Fibroblast of lung (primary cell): Measurements from ENCODE around the gene KAT5. TPM values are rescaled to one million over a fixed set of nuclear protein-coding genes. Genes with fewer than 3 reads are reported as not detected.
A peak's percentile ranks its signal among the peaks of the same experiment; 100 is the strongest.

ENCODE experiments used
- DNase-seq, 2 donors: peaks; one replicate each; pipeline versions ENCODE4 v3.0.0 to v3.0.0-alpha.2; 2010; ENCODE audit warnings: low read depth in 2 of 2
- H2AFZ ChIP-seq: 2 replicates; pipeline ENCODE4 v1.5.1; 2012; ENCODE audit warnings: low read length, control low read depth, inconsistent platforms
- H3K27ac ChIP-seq: 2 replicates; pipeline ENCODE4 v1.5.1; 2011; ENCODE audit warnings: low read length, control low read depth; ENCODE audit not compliant: insufficient read depth
- H3K27me3 ChIP-seq: 2 replicates; pipeline ENCODE4 v1.5.1; 2011; ENCODE audit warnings: mild to moderate bottlenecking, low read length; ENCODE audit not compliant: control insufficient read depth, insufficient read depth
- H3K36me3 ChIP-seq: 2 replicates; pipeline ENCODE4 v1.5.1; 2011; ENCODE audit warnings: low read length; ENCODE audit not compliant: control insufficient read depth, insufficient read depth
- H3K4me1 ChIP-seq: 2 replicates; pipeline ENCODE4 v1.5.1; 2011; ENCODE audit warnings: low read length; ENCODE audit not compliant: control insufficient read depth, insufficient read depth; ENCODE audit errors: extremely low read depth
- H3K4me2 ChIP-seq: 2 replicates; pipeline ENCODE4 v1.5.1; 2011; ENCODE audit warnings: low read length, control low read depth; ENCODE audit not compliant: insufficient read depth; ENCODE audit errors: extremely low read depth
- H3K4me3 ChIP-seq, 4 experiments: fragments of 200-600 bp in 1 of 4; sonication (generic) in 1 of 4; replicated peaks in 1 of 4; 2 replicates each; pipeline ENCODE4 v1.5.1; 2011 to 2016; ENCODE audit warnings: low read length in 4 of 4, low read depth in 3 of 4, mild to moderate bottlenecking in 3 of 4, control low read depth in 2 of 4, inconsistent platforms in 1 of 4, mixed read lengths in 1 of 4; ENCODE audit not compliant: insufficient read depth in 1 of 4; ENCODE audit errors: control extremely low read depth in 1 of 4
- H3K79me2 ChIP-seq: 2 replicates; pipeline ENCODE4 v1.5.1; 2012; ENCODE audit warnings: mild to moderate bottlenecking, low read length, inconsistent platforms; ENCODE audit not compliant: control insufficient read depth, insufficient read depth
- H3K9ac ChIP-seq: 2 replicates; pipeline ENCODE4 v1.5.1; 2011; ENCODE audit warnings: mild to moderate bottlenecking, low read length, control low read depth; ENCODE audit not compliant: insufficient read depth
- H3K9me3 ChIP-seq: 2 replicates; pipeline ENCODE4 v1.5.1; 2012; ENCODE audit warnings: low read depth, low read length; ENCODE audit not compliant: control insufficient read depth, insufficient read depth
- H4K20me1 ChIP-seq: 2 replicates; pipeline ENCODE4 v1.5.1; 2011; ENCODE audit warnings: low read length; ENCODE audit not compliant: control insufficient read depth, insufficient read depth; ENCODE audit errors: extremely low read depth
- EZH2 ChIP-seq: IDR thresholded peaks from 2 replicates; pipeline ENCODE4 v1.5.1; 2012; ENCODE audit warnings: low read length, control low read depth, mild to moderate bottlenecking; ENCODE audit errors: missing control alignments
- polyA plus RNA-seq, 2 donors: library from polyadenylated mRNA; depleted of rRNA in 1 of 2; stranded (reverse) in 1 of 2; unstranded in 1 of 2; fragments of >200 nt; gene quantifications; 2 replicates each; pipeline ENCODE4 v1.2.1, GENCODE V29; 2011 to 2012; ENCODE audit warnings: missing spikeins in 1 of 2
- total RNA-seq: library from RNA; depleted of rRNA; stranded (reverse); fragments of >200 nt; gene quantifications from 2 replicates; pipeline ENCODE4 v1.2.1, GENCODE V29; 2014
- TF ChIP-seq, protein P1 (sequence below), 2 donors: IDR thresholded peaks in 1 of 2; conservative IDR thresholded peaks in 1 of 2; 1 replicate in 1 of 2; 2 replicates in 1 of 2; pipeline ENCODE4 v1.5.1; 2011 to 2012; ENCODE audit warnings: low read length in 2 of 2, control low read depth in 1 of 2, inconsistent platforms in 1 of 2, low read depth in 1 of 2, mild to moderate bottlenecking in 1 of 2

KAT5 gene
- total and polyA plus RNA-seq, 2 donors (not counting 1 experiment from before 2014, with no cell fraction given), result 27.8 to 50.4 TPM

DNA sequence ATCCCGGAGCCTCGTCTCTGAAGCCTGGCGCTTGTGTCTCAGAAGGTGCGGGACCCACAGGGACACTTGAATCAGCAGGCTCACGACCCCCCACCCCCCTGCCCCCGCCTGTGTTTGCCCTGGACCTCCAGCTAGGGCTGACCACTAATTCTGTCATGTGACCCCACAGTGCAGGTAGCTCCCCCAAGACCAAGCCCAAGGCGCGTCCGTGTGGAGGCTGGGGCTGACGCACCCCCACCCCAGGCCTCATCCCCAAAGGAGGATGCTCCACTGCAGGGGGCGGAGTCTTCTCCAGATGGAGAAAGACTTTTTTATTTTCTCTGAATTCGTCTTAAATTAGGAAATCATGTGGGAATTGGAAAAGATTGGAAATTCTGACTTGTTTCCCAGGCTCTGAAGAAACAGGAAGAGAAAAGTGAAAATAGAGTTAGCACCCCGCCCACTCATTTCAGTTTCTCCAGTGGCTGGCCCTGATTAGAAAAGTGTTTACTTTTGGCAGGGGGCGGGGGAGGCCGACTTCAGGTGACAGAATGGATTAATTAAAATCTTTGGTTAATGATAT lies 48.3 kb upstream of the KAT5 start:
- H3K4me1 ChIP-seq, result peaks cover 10% of the 10 kb centered on the region
- peak; percentile 39 to 70 for DNase-seq
- H3K36me3 ChIP-seq, result peaks cover 20% of the 10 kb centered on the region

DNA sequence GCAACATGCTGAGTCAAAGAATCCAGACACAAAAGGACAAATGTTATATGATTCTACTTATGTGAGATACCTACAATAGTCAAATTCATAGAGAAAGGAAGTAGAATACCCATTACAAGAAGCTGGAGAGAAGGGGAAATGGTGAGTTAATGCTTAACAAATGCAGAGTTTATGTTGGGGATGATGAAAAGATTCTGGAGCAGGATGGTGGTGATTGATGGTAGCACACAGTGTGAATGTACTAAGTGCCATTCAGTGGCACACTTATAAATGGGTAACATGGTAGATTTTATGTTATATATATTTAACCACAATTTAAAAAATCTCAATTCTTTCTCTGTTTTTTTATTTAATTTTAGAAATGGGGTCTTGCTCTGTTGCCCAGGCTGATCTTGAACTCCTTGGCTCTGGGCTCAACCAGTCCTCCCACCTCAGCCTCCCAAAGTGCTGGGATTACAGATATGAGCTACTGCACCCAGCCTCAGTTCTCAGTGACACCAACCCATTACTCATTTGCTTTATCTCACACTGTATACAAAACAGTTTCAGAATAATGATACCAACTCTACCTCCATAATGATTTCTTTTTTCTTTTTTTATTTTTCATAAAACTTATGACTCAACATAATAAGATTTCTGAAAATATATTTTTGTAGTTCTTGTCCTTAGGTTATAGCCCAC lies 39.7 kb upstream of the KAT5 start:
- Histone ChIP-seq H3K4me2 (no peak overlapping the region), H3K36me3 (no peaks in the 10 kb centered on the region), H3K9me3 (no peaks in the 10 kb centered on the region), H4K20me1 (no peaks in the 10 kb centered on the region), H3K9ac (no peak overlapping the region), H3K27ac (no peak overlapping the region), H3K4me1 (no peaks in the 10 kb centered on the region), H3K27me3 (no peaks in the 10 kb centered on the region), H3K79me2 (no peaks in the 10 kb centered on the region), H2AFZ (no peak overlapping the region), H3K4me3 (no peak overlapping the region)
- TF ChIP-seq, protein P1, sequence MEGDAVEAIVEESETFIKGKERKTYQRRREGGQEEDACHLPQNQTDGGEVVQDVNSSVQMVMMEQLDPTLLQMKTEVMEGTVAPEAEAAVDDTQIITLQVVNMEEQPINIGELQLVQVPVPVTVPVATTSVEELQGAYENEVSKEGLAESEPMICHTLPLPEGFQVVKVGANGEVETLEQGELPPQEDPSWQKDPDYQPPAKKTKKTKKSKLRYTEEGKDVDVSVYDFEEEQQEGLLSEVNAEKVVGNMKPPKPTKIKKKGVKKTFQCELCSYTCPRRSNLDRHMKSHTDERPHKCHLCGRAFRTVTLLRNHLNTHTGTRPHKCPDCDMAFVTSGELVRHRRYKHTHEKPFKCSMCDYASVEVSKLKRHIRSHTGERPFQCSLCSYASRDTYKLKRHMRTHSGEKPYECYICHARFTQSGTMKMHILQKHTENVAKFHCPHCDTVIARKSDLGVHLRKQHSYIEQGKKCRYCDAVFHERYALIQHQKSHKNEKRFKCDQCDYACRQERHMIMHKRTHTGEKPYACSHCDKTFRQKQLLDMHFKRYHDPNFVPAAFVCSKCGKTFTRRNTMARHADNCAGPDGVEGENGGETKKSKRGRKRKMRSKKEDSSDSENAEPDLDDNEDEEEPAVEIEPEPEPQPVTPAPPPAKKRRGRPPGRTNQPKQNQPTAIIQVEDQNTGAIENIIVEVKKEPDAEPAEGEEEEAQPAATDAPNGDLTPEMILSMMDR (conservative IDR thresholded peaks at IDR 0.05 in 1 of 2, IDR thresholded peaks at IDR 0.05 in 1 of 2; ENCODE audit: low read depth in 1 of 2, low read length in 2 of 2), result no peak
- no peak for TF ChIP-seq EZH2
- DNase-seq, result no peak

More for the DNA sequence above, 48.3 kb upstream of the KAT5 start:
- Histone ChIP-seq H3K79me2 (peaks cover 30% of the 10 kb centered on the region), H4K20me1 (no peaks in the 10 kb centered on the region), H3K9ac (peak overlapping the region; percentile 88), H3K9me3 (no peaks in the 10 kb centered on the region), H3K4me3 (peak overlapping the region; percentile 50 to 96 (median 60)), H3K27ac (peak overlapping the region; percentile 94), H3K4me2 (peak overlapping the region; percentile 64), H2AFZ (peak overlapping the region; percentile 32), H3K27me3 (no peaks in the 10 kb centered on the region)
- TF ChIP-seq, protein P1 (conservative IDR thresholded peaks at IDR 0.05 in 1 of 2, IDR thresholded peaks at IDR 0.05 in 1 of 2; ENCODE audit: low read depth in 1 of 2, low read length in 2 of 2), result no peak
- TF ChIP-seq EZH2, result no peak

DNA sequence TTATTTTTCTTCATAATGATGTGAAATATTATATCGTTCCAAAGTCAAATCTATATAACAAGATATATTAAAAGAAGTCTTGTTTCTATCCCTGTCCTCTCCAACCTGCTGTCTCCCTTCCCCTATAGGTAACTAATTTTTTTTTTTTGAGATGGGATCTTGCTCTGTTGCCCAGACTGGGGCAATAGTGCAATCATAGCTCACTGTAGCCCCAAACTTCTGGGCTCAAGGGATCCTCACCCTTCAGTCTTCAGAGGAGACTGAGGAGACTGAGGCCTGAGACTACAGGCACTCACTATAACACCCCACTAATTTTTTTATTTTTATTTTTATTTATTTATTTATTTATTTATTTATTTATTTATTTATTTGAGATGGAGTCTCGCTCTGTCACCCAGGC lies 39.1 kb upstream of the KAT5 start:
- H3K27me3 ChIP-seq, result no peaks in the 10 kb centered on the region
- no peak overlapping the region for H2AFZ ChIP-seq
- no peaks in the 10 kb centered on the region for H3K79me2 ChIP-seq
- no peak overlapping the region for H3K4me2 ChIP-seq
- H3K4me3 ChIP-seq, result no peak overlapping the region
- no peaks in the 10 kb centered on the region for H3K36me3 ChIP-seq
- H3K9ac ChIP-seq, result no peak overlapping the region
- no peak for DNase-seq
- H4K20me1 ChIP-seq, result no peaks in the 10 kb centered on the region
- no peak overlapping the region for H3K27ac ChIP-seq
- H3K4me1 ChIP-seq, result no peaks in the 10 kb centered on the region
- TF ChIP-seq, protein P1 (conservative IDR thresholded peaks at IDR 0.05 in 1 of 2, IDR thresholded peaks at IDR 0.05 in 1 of 2; ENCODE audit: low read depth in 1 of 2, low read length in 2 of 2), result no peak
- TF ChIP-seq EZH2, result no peak
- H3K9me3 ChIP-seq, result no peaks in the 10 kb centered on the region
